Measurements from ENCODE around the gene HOXA4. TPM values are rescaled to one million over a fixed set of nuclear protein-coding genes. Genes with fewer than 3 reads are reported as not detected.

The HOXA4 gene
- polyA plus RNA-seq, 1 donor (not counting 4 experiments of a cell fraction or from before 2014, with no cell fraction given) = 1.5 TPM

GRCh38 chr7:27099453-27100370 is 30.8 kb downstream of the HOXA4 start:
- no peaks in the 10 kb centered on the region for H4K20me1 ChIP-seq (ENCODE audit: control insufficient read depth, extremely low read depth, insufficient read depth, low read length)
- peaks cover 0 to 17% of the 10 kb centered on the region in 2 experiments for H3K36me3 ChIP-seq (ENCODE audit: control insufficient read depth in 2 of 2, extremely low read depth in 1 of 2, insufficient read depth in 2 of 2, low read length in 2 of 2)
- peak overlapping the region; percentile 97 for H3K9ac ChIP-seq (ENCODE audit: control insufficient read depth, extremely low read depth, insufficient read depth, low read length)
- no peaks in the 10 kb centered on the region for H3K9me3 ChIP-seq (ENCODE audit: control insufficient read depth, low read depth, low read length)
- no peaks in the 10 kb centered on the region for H3K27me3 ChIP-seq (ENCODE audit: control insufficient read depth, extremely low read depth, insufficient read depth, low read length)
- no peak for TF ChIP-seq EZH2 (IDR thresholded peaks at IDR 0.05; ENCODE audit: low read length)
- no peak for TF ChIP-seq CTCF (optimal IDR thresholded peaks at IDR 0.05 in 1 of 3, IDR thresholded peaks at IDR 0.05 in 1 of 3, conservative IDR thresholded peaks at IDR 0.05 in 1 of 3; ENCODE audit: extremely low read depth in 1 of 3, insufficient read depth in 2 of 3, low read length in 3 of 3)
- FAIRE-seq = no peak
- DNase-seq (ENCODE audit: low read depth, low spot score) = no peak
- H2AFZ ChIP-seq (ENCODE audit: control insufficient read depth, low read length) = no peak overlapping the region
- dilution Hi-C loops (cut with MboI; ENCODE audit: extremely low pct_ligation_motif_present, low sequenced_read_pairs) = loop anchor here (25.0 kb wide), 1 partner anchor 237 kb away; the partner anchor contains the start of gene SKAP2
- H3K27ac ChIP-seq (ENCODE audit: control insufficient read depth, insufficient read depth, low read length) = peak overlapping the region; percentile 97
- peaks cover 74% of the 10 kb centered on the region for H3K79me2 ChIP-seq (ENCODE audit: control insufficient read depth, insufficient read depth, low read length)
- no peaks in the 10 kb centered on the region for H3K9me1 ChIP-seq (ENCODE audit: control insufficient read depth, extremely low read depth, insufficient read depth, low read length)
- peaks cover 49% of the 10 kb centered on the region for H3K4me1 ChIP-seq (ENCODE audit: control insufficient read depth, extremely low read depth, insufficient read depth, low read length)
- H3K4me3 ChIP-seq (ENCODE audit: control insufficient read depth in 2 of 3, extremely low read depth in 1 of 3, insufficient read depth in 2 of 3, low read depth in 1 of 3, low read length in 3 of 3) = peak overlapping the region; percentile 83 to 96 (median 89)
- H3K4me2 ChIP-seq (ENCODE audit: control insufficient read depth, extremely low read depth, insufficient read depth, low read depth, low read length) = peak overlapping the region; percentile 97

GRCh38 chr7:27098578-27099451 is 31.7 kb downstream of the HOXA4 start:
- peaks cover 2 to 17% of the 10 kb centered on the region in 2 experiments for H3K36me3 ChIP-seq (ENCODE audit: control insufficient read depth in 2 of 2, extremely low read depth in 1 of 2, insufficient read depth in 2 of 2, low read length in 2 of 2)
- FAIRE-seq (peak; percentile 5), DNase-seq (ENCODE audit: low read depth, low spot score) (no peak)
- no peak overlapping the region for H2AFZ ChIP-seq (ENCODE audit: control insufficient read depth, low read length)
- peak overlapping the region; percentile 97 for H3K27ac ChIP-seq (ENCODE audit: control insufficient read depth, insufficient read depth, low read length)
- H3K9ac ChIP-seq (ENCODE audit: control insufficient read depth, extremely low read depth, insufficient read depth, low read length) = peak overlapping the region; percentile 97
- peaks cover 48% of the 10 kb centered on the region for H3K4me1 ChIP-seq (ENCODE audit: control insufficient read depth, extremely low read depth, insufficient read depth, low read length)
- peak overlapping the region; percentile 83 to 96 (median 89) for H3K4me3 ChIP-seq (ENCODE audit: control insufficient read depth in 2 of 3, extremely low read depth in 1 of 3, insufficient read depth in 2 of 3, low read depth in 1 of 3, low read length in 3 of 3)
- H3K9me1 ChIP-seq (ENCODE audit: control insufficient read depth, extremely low read depth, insufficient read depth, low read length) = no peaks in the 10 kb centered on the region
- TF ChIP-seq CTCF (optimal IDR thresholded peaks at IDR 0.05 in 1 of 3, IDR thresholded peaks at IDR 0.05 in 1 of 3, conservative IDR thresholded peaks at IDR 0.05 in 1 of 3; ENCODE audit: extremely low read depth in 1 of 3, insufficient read depth in 2 of 3, low read length in 3 of 3) (no peak), EZH2 (IDR thresholded peaks at IDR 0.05; ENCODE audit: low read length) (no peak)
- H3K4me2 ChIP-seq (ENCODE audit: control insufficient read depth, extremely low read depth, insufficient read depth, low read depth, low read length) = peak overlapping the region; percentile 97
- dilution Hi-C loops (cut with MboI; ENCODE audit: extremely low pct_ligation_motif_present, low sequenced_read_pairs) = loop anchor here (25.0 kb wide), 1 partner anchor 237 kb away; the partner anchor contains the start of gene SKAP2
- H3K79me2 ChIP-seq (ENCODE audit: control insufficient read depth, insufficient read depth, low read length) = peaks cover 83% of the 10 kb centered on the region
- no peaks in the 10 kb centered on the region for H4K20me1 ChIP-seq (ENCODE audit: control insufficient read depth, extremely low read depth, insufficient read depth, low read length)
- H3K27me3 ChIP-seq (ENCODE audit: control insufficient read depth, extremely low read depth, insufficient read depth, low read length) = no peaks in the 10 kb centered on the region
- no peaks in the 10 kb centered on the region for H3K9me3 ChIP-seq (ENCODE audit: control insufficient read depth, low read depth, low read length)
